ENCODE measurements around the gene ISG20L2.

- TF ChIP-seq, protein P1, sequence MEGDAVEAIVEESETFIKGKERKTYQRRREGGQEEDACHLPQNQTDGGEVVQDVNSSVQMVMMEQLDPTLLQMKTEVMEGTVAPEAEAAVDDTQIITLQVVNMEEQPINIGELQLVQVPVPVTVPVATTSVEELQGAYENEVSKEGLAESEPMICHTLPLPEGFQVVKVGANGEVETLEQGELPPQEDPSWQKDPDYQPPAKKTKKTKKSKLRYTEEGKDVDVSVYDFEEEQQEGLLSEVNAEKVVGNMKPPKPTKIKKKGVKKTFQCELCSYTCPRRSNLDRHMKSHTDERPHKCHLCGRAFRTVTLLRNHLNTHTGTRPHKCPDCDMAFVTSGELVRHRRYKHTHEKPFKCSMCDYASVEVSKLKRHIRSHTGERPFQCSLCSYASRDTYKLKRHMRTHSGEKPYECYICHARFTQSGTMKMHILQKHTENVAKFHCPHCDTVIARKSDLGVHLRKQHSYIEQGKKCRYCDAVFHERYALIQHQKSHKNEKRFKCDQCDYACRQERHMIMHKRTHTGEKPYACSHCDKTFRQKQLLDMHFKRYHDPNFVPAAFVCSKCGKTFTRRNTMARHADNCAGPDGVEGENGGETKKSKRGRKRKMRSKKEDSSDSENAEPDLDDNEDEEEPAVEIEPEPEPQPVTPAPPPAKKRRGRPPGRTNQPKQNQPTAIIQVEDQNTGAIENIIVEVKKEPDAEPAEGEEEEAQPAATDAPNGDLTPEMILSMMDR (IDR thresholded peaks at IDR 0.05): no peak
- TF ChIP-seq POLR2A (IDR thresholded peaks at IDR 0.05): no peak
These were observed 11.2 kb downstream of the ISG20L2 start for GRCh38 chr1:156717351-156717750.
